GM12878 (cell line): ENCODE measurements around the gene GTF2F2.

Experiments used
- DPF2 ChIP-seq: fragments of 450-650 bp; IDR thresholded peaks from 2 replicates; pipeline ENCODE4 v1.6.1; 2017; ENCODE audit warnings: mild to moderate bottlenecking
- EGR1 ChIP-seq, 2 experiments: IDR thresholded peaks; 1 replicate in 1 of 2; 2 replicates in 1 of 2; pipeline ENCODE4 v1.6.1; 2011 to 2012; ENCODE audit warnings: low read depth in 2 of 2, low read length in 2 of 2, borderline replicate concordance in 1 of 2, mild to moderate bottlenecking in 1 of 2, moderate library complexity in 1 of 2
- POLR2A ChIP-seq: IDR thresholded peaks from 2 replicates; pipeline ENCODE4 v1.6.1; 2011; ENCODE audit warnings: low read depth, mild to moderate bottlenecking, low read length
- TF ChIP-seq, protein P1 (sequence below), 3 experiments: IDR thresholded peaks in 2 of 3; conservative IDR thresholded peaks in 1 of 3; 2 replicates each; pipeline ENCODE4 v1.5.1; 2011; ENCODE audit warnings: low read depth in 3 of 3, low read length in 3 of 3, mild to moderate bottlenecking in 3 of 3, control low read depth in 2 of 3, moderate library complexity in 2 of 3, inconsistent platforms in 1 of 3, mixed read lengths in 1 of 3; ENCODE audit not compliant: control insufficient read depth in 2 of 3, insufficient read depth in 1 of 3; ENCODE audit errors: extremely low read depth in 1 of 3
- TF ChIP-seq, protein P2 (sequence below): fragments of 450-650 bp; IDR thresholded peaks from 2 replicates; pipeline ENCODE4 v1.6.1; 2017; ENCODE audit warnings: mild to moderate bottlenecking
- TF ChIP-seq, protein P3 (sequence below): fragments of 450-650 bp; formaldehyde crosslinking; IDR thresholded peaks from 2 replicates; pipeline ENCODE4 v1.5.0; 2022; ENCODE audit warnings: mild to moderate bottlenecking, missing genetic modification characterization

- TF ChIP-seq, protein P1, sequence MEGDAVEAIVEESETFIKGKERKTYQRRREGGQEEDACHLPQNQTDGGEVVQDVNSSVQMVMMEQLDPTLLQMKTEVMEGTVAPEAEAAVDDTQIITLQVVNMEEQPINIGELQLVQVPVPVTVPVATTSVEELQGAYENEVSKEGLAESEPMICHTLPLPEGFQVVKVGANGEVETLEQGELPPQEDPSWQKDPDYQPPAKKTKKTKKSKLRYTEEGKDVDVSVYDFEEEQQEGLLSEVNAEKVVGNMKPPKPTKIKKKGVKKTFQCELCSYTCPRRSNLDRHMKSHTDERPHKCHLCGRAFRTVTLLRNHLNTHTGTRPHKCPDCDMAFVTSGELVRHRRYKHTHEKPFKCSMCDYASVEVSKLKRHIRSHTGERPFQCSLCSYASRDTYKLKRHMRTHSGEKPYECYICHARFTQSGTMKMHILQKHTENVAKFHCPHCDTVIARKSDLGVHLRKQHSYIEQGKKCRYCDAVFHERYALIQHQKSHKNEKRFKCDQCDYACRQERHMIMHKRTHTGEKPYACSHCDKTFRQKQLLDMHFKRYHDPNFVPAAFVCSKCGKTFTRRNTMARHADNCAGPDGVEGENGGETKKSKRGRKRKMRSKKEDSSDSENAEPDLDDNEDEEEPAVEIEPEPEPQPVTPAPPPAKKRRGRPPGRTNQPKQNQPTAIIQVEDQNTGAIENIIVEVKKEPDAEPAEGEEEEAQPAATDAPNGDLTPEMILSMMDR (IDR thresholded peaks at IDR 0.05 in 2 of 3, conservative IDR thresholded peaks at IDR 0.05 in 1 of 3; ENCODE audit: control insufficient read depth in 2 of 3, extremely low read depth in 1 of 3, insufficient read depth in 1 of 3, low read depth in 3 of 3, low read length in 3 of 3), result no peak
- TF ChIP-seq, protein P2, sequence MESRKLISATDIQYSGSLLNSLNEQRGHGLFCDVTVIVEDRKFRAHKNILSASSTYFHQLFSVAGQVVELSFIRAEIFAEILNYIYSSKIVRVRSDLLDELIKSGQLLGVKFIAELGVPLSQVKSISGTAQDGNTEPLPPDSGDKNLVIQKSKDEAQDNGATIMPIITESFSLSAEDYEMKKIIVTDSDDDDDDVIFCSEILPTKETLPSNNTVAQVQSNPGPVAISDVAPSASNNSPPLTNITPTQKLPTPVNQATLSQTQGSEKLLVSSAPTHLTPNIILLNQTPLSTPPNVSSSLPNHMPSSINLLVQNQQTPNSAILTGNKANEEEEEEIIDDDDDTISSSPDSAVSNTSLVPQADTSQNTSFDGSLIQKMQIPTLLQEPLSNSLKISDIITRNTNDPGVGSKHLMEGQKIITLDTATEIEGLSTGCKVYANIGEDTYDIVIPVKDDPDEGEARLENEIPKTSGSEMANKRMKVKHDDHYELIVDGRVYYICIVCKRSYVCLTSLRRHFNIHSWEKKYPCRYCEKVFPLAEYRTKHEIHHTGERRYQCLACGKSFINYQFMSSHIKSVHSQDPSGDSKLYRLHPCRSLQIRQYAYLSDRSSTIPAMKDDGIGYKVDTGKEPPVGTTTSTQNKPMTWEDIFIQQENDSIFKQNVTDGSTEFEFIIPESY, result no peak
- TF ChIP-seq, protein P3, sequence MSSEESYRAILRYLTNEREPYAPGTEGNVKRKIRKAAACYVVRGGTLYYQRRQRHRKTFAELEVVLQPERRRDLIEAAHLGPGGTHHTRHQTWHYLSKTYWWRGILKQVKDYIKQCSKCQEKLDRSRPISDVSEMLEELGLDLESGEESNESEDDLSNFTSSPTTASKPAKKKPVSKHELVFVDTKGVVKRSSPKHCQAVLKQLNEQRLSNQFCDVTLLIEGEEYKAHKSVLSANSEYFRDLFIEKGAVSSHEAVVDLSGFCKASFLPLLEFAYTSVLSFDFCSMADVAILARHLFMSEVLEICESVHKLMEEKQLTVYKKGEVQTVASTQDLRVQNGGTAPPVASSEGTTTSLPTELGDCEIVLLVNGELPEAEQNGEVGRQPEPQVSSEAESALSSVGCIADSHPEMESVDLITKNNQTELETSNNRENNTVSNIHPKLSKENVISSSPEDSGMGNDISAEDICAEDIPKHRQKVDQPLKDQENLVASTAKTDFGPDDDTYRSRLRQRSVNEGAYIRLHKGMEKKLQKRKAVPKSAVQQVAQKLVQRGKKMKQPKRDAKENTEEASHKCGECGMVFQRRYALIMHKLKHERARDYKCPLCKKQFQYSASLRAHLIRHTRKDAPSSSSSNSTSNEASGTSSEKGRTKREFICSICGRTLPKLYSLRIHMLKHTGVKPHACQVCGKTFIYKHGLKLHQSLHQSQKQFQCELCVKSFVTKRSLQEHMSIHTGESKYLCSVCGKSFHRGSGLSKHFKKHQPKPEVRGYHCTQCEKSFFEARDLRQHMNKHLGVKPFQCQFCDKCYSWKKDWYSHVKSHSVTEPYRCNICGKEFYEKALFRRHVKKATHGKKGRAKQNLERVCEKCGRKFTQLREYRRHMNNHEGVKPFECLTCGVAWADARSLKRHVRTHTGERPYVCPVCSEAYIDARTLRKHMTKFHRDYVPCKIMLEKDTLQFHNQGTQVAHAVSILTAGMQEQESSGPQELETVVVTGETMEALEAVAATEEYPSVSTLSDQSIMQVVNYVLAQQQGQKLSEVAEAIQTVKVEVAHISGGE (CRISPR knock-in tag), result no peak
- TF ChIP-seq EGR1 (IDR thresholded peaks at IDR 0.05; ENCODE audit: borderline replicate concordance in 1 of 2, low read depth in 2 of 2, low read length in 2 of 2), result no peak
- TF ChIP-seq POLR2A, result no peak
- no peak for TF ChIP-seq DPF2
These were observed 88.9 kb downstream of the GTF2F2 start for GRCh38 chr13:45209229-45209628.
